MM.1S (cell line): ENCODE measurements around the gene GPR183.

Experiments
- CTCF ChIP-seq: fragments of 300-600 bp; sonication (generic); IDR thresholded peaks from 2 replicates; pipeline ENCODE4 v1.5.1; 2016; ENCODE audit warnings: antibody characterized with exemption, low read length, mixed read lengths
- EZH2 ChIP-seq: fragments of 300-600 bp; sonication (generic); optimal IDR thresholded peaks from 2 replicates; pipeline ENCODE3; 2017; ENCODE audit warnings: low read depth, mild to moderate bottlenecking, antibody characterized with exemption, low read length, mixed read lengths
- EZH2phosphoT487 ChIP-seq: fragments of 300-600 bp; sonication (generic); IDR thresholded peaks from 2 replicates; pipeline ENCODE4 v1.6.1; 2018; ENCODE audit warnings: antibody characterized with exemption, low read length

- TF ChIP-seq CTCF, result no peak
- TF ChIP-seq EZH2phosphoT487, result no peak
- no peak for TF ChIP-seq EZH2
Measured at GRCh38 chr13:99278843-99279242, 28.4 kb downstream of the GPR183 start.
